ENCODE data around the gene LTBP1. TPM values are rescaled to one million over a fixed set of nuclear protein-coding genes. Genes with fewer than 3 reads are reported as not detected.

Gene LTBP1
- total RNA-seq, 1 experiment from 2014 or later = 28.5 TPM

DNA sequence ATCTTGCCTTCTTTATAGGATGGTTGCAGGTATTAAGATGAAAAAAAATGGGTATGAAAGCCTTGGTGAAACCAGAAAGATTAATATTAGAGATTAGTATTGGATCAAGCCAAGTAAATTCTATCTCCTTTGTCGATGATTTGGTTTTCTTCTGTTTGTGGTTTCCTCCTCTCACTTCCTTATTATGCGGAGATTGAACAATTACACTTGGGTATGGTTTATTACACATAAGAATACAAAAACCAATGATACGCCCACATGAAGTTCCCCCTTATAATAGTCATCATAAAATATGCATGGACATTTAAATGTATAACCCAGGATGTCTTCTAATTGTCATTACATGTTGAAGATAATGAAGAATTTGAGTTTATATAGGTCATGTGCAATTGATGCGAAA is 4.9 kb downstream of the LTBP1 start:
- no peak overlapping the region for H3T11ph ChIP-seq (ENCODE audit: low read length)
- H3K4me2 ChIP-seq (ENCODE audit: insufficient read depth, insufficient read length, low read length) = no peak overlapping the region
- Mint-ChIP-seq H3K27ac (no peak overlapping the region), H3K4me3 (no peak overlapping the region), H3K27me3 (ENCODE audit: low read depth) (peaks cover 6% of the 10 kb centered on the region), H3K4me1 (peaks cover 11 to 14% of the 10 kb centered on the region in 2 experiments), H3K9me3 (no peaks in the 10 kb centered on the region), H3K36me3 (ENCODE audit: insufficient read depth in 1 of 3, low read depth in 3 of 3) (no peaks in the 10 kb centered on the region; a peak in 1 of 7 replicates)
- no peak overlapping the region for H3K23ac ChIP-seq (ENCODE audit: insufficient read length, low read depth, low read length)
- no peaks in the 10 kb centered on the region for H3K79me1 ChIP-seq (ENCODE audit: insufficient read depth, low read depth, low read length, poor library complexity, severe bottlenecking)
- H2BK5ac ChIP-seq (ENCODE audit: insufficient read length, low read length) = no peak overlapping the region
- H3K27ac ChIP-seq (ENCODE audit: insufficient read length, low read depth, low read length) = no peak overlapping the region
- DNase-seq = no peak
- H4K91ac ChIP-seq (ENCODE audit: insufficient read length, low read depth, low read length) = no peak overlapping the region
- H2BK20ac ChIP-seq (ENCODE audit: low read depth, low read length, poor library complexity, severe bottlenecking) = no peak overlapping the region
- H4K5ac ChIP-seq (ENCODE audit: insufficient read length, low read depth, low read length) = no peak overlapping the region
- H3K14ac ChIP-seq (ENCODE audit: insufficient read depth, low read length) = no peak overlapping the region
- no CpG with 5 or more reads among the region's 4 CpGs for WGBS (ENCODE audit: extremely low coverage, insufficient read length, low lambda C conversion rate)
- H3K9ac ChIP-seq (ENCODE audit: extremely low read depth, insufficient read length, low read length) = no peak overlapping the region
- H3K18ac ChIP-seq (ENCODE audit: insufficient read length, low read depth, low read length) = no peak overlapping the region
- no peak overlapping the region for H2BK120ac ChIP-seq (ENCODE audit: low read depth, low read length, poor library complexity, severe bottlenecking)
- H3K79me2 ChIP-seq (ENCODE audit: insufficient read depth, low read length) = no peaks in the 10 kb centered on the region
- no peaks in the 10 kb centered on the region for H4K20me1 ChIP-seq (ENCODE audit: control insufficient read depth, insufficient read depth, insufficient read length)
- no peak overlapping the region for H2AFZ ChIP-seq (ENCODE audit: low read length)
- H2BK15ac ChIP-seq (ENCODE audit: low read depth, low read length) = no peak overlapping the region
- no peaks in the 10 kb centered on the region for H3K9me3 ChIP-seq (ENCODE audit: control insufficient read depth, low read depth, low read length)
- no peak overlapping the region for H2AK5ac ChIP-seq (ENCODE audit: insufficient read length, low read length)
- H3K56ac ChIP-seq (ENCODE audit: insufficient read length, low read depth, low read length) = no peak overlapping the region
- no peak overlapping the region for H2BK12ac ChIP-seq (ENCODE audit: insufficient read length, low read depth, low read length)
- TF ChIP-seq, protein P1, sequence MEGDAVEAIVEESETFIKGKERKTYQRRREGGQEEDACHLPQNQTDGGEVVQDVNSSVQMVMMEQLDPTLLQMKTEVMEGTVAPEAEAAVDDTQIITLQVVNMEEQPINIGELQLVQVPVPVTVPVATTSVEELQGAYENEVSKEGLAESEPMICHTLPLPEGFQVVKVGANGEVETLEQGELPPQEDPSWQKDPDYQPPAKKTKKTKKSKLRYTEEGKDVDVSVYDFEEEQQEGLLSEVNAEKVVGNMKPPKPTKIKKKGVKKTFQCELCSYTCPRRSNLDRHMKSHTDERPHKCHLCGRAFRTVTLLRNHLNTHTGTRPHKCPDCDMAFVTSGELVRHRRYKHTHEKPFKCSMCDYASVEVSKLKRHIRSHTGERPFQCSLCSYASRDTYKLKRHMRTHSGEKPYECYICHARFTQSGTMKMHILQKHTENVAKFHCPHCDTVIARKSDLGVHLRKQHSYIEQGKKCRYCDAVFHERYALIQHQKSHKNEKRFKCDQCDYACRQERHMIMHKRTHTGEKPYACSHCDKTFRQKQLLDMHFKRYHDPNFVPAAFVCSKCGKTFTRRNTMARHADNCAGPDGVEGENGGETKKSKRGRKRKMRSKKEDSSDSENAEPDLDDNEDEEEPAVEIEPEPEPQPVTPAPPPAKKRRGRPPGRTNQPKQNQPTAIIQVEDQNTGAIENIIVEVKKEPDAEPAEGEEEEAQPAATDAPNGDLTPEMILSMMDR (conservative IDR thresholded peaks at IDR 0.05) = no peak
- no peaks in the 10 kb centered on the region for H3K23me2 ChIP-seq (ENCODE audit: insufficient read length, low read depth, low read length, poor library complexity, severe bottlenecking)
- H3K4me1 ChIP-seq (ENCODE audit: insufficient read depth, low read length) = peaks cover 2% of the 10 kb centered on the region; the same call in 1 of the 2 replicates
- no peak overlapping the region for H3K4ac ChIP-seq (ENCODE audit: low read depth, low read length)
- no peak overlapping the region for H4K8ac ChIP-seq (replicated peaks; ENCODE audit: insufficient read length, low read depth, low read length)
- no peaks in the 10 kb centered on the region for H3K27me3 ChIP-seq (ENCODE audit: insufficient read depth, low read length)
